ENCODE measurements around the gene THAP12.
"Not testable (repeated sequence)": the region's sequence is repeated elsewhere in the genome, so short reads cannot be mapped to it uniquely, and the experiment has no call there.

THAP12 gene

GRCh38 chr11:76380977-76381719 is at the start of gene THAP12, which contains the start of gene GVQW3:
TSS of gene THAP12 (minus strand) at chr11:76381132. CDS start at chr11:76380836, 296 bp downstream.
TSS of gene GVQW3 (plus strand) at chr11:76381323. CDS start at chr11:76381829, 506 bp downstream.
- peak; percentile 96 to 97 for DNase-seq

GRCh38 chr11:76426660-76427059 is 45.7 kb upstream of the THAP12 start:
- DNase-seq, result no peak

- no peak for DNase-seq
Observed at GRCh38 chr11:76424891-76425290, 44.0 kb upstream of the THAP12 start.

- DNase-seq, result no peak
Observed at GRCh38 chr11:76424379-76424778, 43.4 kb upstream of the THAP12 start.

GRCh38 chr11:76419896-76420295 is 39.0 kb upstream of the THAP12 start:
- no peak for DNase-seq

- DNase-seq, result no peak
Observed at GRCh38 chr11:76415073-76415472, 34.1 kb upstream of the THAP12 start.

- no peak for DNase-seq
Observed at GRCh38 chr11:76410851-76411357, 30.0 kb upstream of the THAP12 start.

GRCh38 chr11:76408171-76408965 is 27.4 kb upstream of the THAP12 start:
- DNase-seq, result no peak

GRCh38 chr11:76406359-76406758 is 25.4 kb upstream of the THAP12 start:
- DNase-seq, result no peak

- not testable (repeated sequence) for DNase-seq
Observed at GRCh38 chr11:76401484-76401883, 20.6 kb upstream of the THAP12 start.

GRCh38 chr11:76400967-76401366 is 20.0 kb upstream of the THAP12 start:
- DNase-seq, result no peak

- no peak for DNase-seq
Observed at GRCh38 chr11:76397383-76397782, 16.5 kb upstream of the THAP12 start.

- no peak for DNase-seq
Observed at GRCh38 chr11:76395296-76395695, 14.4 kb upstream of the THAP12 start.

GRCh38 chr11:76394411-76394810 is 13.5 kb upstream of the THAP12 start:
- DNase-seq, result no peak

GRCh38 chr11:76392870-76393269 is 11.9 kb upstream of the THAP12 start:
- no peak for DNase-seq

GRCh38 chr11:76391811-76392475 is 11.0 kb upstream of the THAP12 start:
- no peak for DNase-seq

- DNase-seq, result no peak
Observed at GRCh38 chr11:76391021-76391420, 10.1 kb upstream of the THAP12 start.

GRCh38 chr11:76388408-76388807 is 7.5 kb upstream of the THAP12 start:
- no peak for DNase-seq

- DNase-seq, result no peak
Observed at GRCh38 chr11:76385903-76386302, 5.0 kb upstream of the THAP12 start.

- DNase-seq, result no peak
Observed at GRCh38 chr11:76382209-76382608, 1.3 kb upstream of the THAP12 start.

GRCh38 chr11:76380159-76380976 is 564 bp downstream of the THAP12 start:
- DNase-seq, result no peak

- no peak for DNase-seq
Observed at GRCh38 chr11:76379807-76380158, 1.1 kb downstream of the THAP12 start.
